A549 treated with Hydrocortisone at 1 μM for 4 hours (cell line): ENCODE results near the gene BHMT. TPM values are rescaled to one million over a fixed set of nuclear protein-coding genes. Genes with fewer than 3 reads are reported as not detected.

Source experiments
- total RNA-seq: library from RNA; stranded (reverse); fragments of 200-300 nt; extraction: Qiagen RNA extraction; gene quantifications from 5 replicates; pipeline ENCODE4 v1.2.3, GENCODE V29; 2022

Gene BHMT, protein sequence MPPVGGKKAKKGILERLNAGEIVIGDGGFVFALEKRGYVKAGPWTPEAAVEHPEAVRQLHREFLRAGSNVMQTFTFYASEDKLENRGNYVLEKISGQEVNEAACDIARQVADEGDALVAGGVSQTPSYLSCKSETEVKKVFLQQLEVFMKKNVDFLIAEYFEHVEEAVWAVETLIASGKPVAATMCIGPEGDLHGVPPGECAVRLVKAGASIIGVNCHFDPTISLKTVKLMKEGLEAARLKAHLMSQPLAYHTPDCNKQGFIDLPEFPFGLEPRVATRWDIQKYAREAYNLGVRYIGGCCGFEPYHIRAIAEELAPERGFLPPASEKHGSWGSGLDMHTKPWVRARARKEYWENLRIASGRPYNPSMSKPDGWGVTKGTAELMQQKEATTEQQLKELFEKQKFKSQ
- total RNA-seq, result 0.11 TPM in 1 of 5 replicates, not detected in the others

DNA sequence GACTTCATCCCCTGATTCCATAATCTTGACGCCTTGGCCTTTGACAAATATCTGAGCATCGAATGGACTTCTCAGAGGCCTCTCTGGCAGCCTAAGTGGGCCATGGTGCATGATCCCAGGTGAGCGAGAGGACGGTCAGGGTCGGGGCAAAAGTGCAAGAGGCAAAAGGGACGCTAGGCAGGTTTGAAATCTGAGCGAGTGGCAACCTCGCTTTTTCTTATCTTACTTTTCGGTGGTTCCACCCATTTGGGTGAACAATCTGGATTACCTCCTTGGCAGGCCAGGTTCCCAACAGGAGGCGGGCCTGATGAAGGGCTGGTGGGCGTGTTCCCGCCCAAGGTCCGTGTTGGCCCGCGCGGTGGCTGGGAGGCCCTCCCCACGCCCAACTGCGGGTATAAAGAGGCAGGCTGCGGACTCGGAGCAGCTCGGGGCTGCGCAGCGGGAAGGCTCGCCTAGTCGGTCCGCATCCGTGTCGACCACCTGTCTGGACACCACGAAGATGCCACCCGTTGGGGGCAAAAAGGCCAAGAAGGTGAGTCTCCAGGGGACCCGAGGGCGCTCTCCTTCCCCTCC is at the start of gene BHMT:
Gene BHMT (plus strand): TSS at position 423 of the 573 bp plus-strand sequence. CDS start 77 bp downstream, at position 500.

DNA sequence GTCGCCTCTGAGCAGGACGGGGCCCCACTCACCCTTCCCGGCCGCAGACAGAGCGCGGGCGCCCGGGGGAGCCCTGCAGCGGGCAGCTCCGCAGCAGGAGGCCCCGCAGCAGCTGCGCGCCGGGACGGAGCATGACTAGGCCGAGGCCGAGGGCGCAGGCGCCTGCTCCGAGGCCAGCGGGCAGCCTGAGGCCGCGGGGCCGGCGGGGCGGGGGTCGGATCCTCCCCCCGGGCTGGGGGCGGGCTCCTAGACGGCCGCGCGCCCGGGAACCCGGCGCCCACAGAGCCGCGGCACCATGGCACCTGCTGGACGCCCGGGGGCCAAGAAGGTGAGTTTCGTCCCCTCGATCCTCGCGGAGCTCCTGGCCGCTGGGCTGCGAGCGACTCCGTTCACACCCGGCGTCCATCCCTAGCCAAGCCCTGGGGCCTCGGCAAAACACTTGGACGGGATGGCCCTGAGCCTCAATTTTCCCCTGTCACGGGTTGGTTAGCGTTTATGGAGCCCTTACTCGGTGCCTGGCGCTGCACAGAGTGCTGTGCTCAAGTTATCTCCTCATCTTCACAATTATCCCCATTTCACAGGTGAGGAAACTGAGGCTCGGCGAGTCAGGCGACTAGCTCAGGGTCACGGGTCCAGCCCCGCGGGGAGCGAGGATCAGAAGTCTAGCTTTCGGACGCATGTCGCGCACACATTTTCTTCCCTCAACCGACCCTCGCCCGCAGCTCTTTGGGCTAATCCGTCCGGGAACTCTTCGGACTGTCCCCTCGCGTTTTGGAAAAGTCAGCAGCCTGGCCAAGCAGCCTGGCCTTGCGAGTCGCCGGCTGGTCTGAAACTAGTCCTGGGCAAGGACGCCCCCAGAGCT is 41.9 kb upstream of the BHMT start, which contains the start of the genes BHMT2 and DMGDH:
Gene BHMT2 (plus strand): TSS at position 280 of the 862 bp plus-strand sequence. CDS start 16 bp downstream, at position 296.
Gene DMGDH (minus strand): TSS at position 187 of the 862 bp plus-strand sequence. CDS start 54 bp downstream, at position 133.

Other genes with a start within 250 kb of the BHMT start
- 7.7 to 11.2 TPM (median 9.0 TPM) in 5 replicates for gene ARSB, start 126.5 kb upstream of the BHMT start, total RNA-seq
- gene DMGDH, start 42.1 kb upstream of the BHMT start, total RNA-seq, result 0.15 TPM in 1 of 5 replicates, not detected in the others
- not detected in 5 replicates for gene BHMT2, start 42.0 kb upstream of the BHMT start, total RNA-seq
- gene JMY, start 124.3 kb downstream of the BHMT start, total RNA-seq, result 2.3 to 3.6 TPM (median 3.0 TPM) in 5 replicates